ENCODE data around the gene FOXL1. TPM values are rescaled to one million over a fixed set of nuclear protein-coding genes. Genes with fewer than 3 reads are reported as not detected.

The FOXL1 gene
- total RNA-seq, 2 experiments from 2014 or later, result not detected

- no peak for TF ChIP-seq CTCF (IDR thresholded peaks at IDR 0.05)
- H3K27ac Mint-ChIP-seq, result no peak overlapping the region
- no peaks in the 10 kb centered on the region for H3K36me3 Mint-ChIP-seq (ENCODE audit: low read depth)
- intact Hi-C loops (cut with micrococcal nuclease), result no loop called here
- H3K4me3 Mint-ChIP-seq, result no peak overlapping the region
- ChIA-PET POLR2A (no interaction called here), CTCF (no interaction called here)
- peaks cover 4% of the 10 kb centered on the region for H3K4me1 Mint-ChIP-seq (ENCODE audit: low read depth)
- H3K27me3 Mint-ChIP-seq, result peaks cover 22% of the 10 kb centered on the region
- ATAC-seq, result no peak
- H3K9me3 Mint-ChIP-seq, result no peaks in the 10 kb centered on the region
- DNase-seq, result no peak
These were observed 19.7 kb downstream of the FOXL1 start for GRCh38 chr16:86597880-86598606.

- DNase-seq, result no peak
These were observed 20.5 kb downstream of the FOXL1 start for GRCh38 chr16:86598607-86599565.

GRCh38 chr16:86601356-86601755 is 23.0 kb downstream of the FOXL1 start:
- H3K4me3 Mint-ChIP-seq, result no peak overlapping the region
- ATAC-seq (no peak), DNase-seq (no peak)
- TF ChIP-seq CTCF (IDR thresholded peaks at IDR 0.05), result no peak
- no peaks in the 10 kb centered on the region for H3K36me3 Mint-ChIP-seq (ENCODE audit: low read depth)
- peaks cover 25% of the 10 kb centered on the region for H3K27me3 Mint-ChIP-seq
- H3K27ac Mint-ChIP-seq, result no peak overlapping the region
- POLR2A ChIA-PET, result interaction anchor here (0.6 kb wide), 1 partner anchor 645 kb away, joined by 3 read pairs; no protein-coding TSS in a partner anchor
- intact Hi-C loops (cut with micrococcal nuclease), result no loop called here
- no peaks in the 10 kb centered on the region for H3K9me3 Mint-ChIP-seq
- CTCF ChIA-PET, result no interaction called here
- H3K4me1 Mint-ChIP-seq (ENCODE audit: low read depth), result peaks cover 7% of the 10 kb centered on the region

More at GRCh38 chr16:86598607-86599565, 20.5 kb downstream of the FOXL1 start:
- Mint-ChIP-seq H3K4me1 (ENCODE audit: low read depth) (no peaks in the 10 kb centered on the region), H3K27ac (no peak overlapping the region), H3K9me3 (no peaks in the 10 kb centered on the region), H3K27me3 (peaks cover 24% of the 10 kb centered on the region), H3K4me3 (no peak overlapping the region), H3K36me3 (ENCODE audit: low read depth) (no peaks in the 10 kb centered on the region)
- CTCF ChIA-PET, result no interaction called here
- ATAC-seq, result no peak
- TF ChIP-seq CTCF (IDR thresholded peaks at IDR 0.05), result no peak
- intact Hi-C loops (cut with micrococcal nuclease), result no loop called here
- POLR2A ChIA-PET, result no interaction called here

GRCh38 chr16:86602521-86602920 is 24.2 kb downstream of the FOXL1 start:
- no peaks in the 10 kb centered on the region for H3K9me3 Mint-ChIP-seq
- peaks cover 7% of the 10 kb centered on the region for H3K4me1 Mint-ChIP-seq (ENCODE audit: low read depth)
- no peak for DNase-seq
- no peak overlapping the region for H3K27ac Mint-ChIP-seq
- no peak for TF ChIP-seq CTCF (IDR thresholded peaks at IDR 0.05)
- intact Hi-C loops (cut with micrococcal nuclease), result no loop called here
- H3K27me3 Mint-ChIP-seq, result peaks cover 26% of the 10 kb centered on the region
- CTCF ChIA-PET, result no interaction called here
- ATAC-seq, result no peak
- no peak overlapping the region for H3K4me3 Mint-ChIP-seq
- H3K36me3 Mint-ChIP-seq (ENCODE audit: low read depth), result no peaks in the 10 kb centered on the region
- POLR2A ChIA-PET, result no interaction called here
